Measurements from ENCODE around the gene BPIFB4. TPM values are rescaled to one million over a fixed set of nuclear protein-coding genes. Genes with fewer than 3 reads are reported as not detected.

The BPIFB4 gene
- total RNA-seq (2014; rRNA removed; shearing (Covaris generic)) (not detected in 2 replicates), polyA plus RNA-seq (2016; fragmentation: Nextera tagmentation; extraction: Ambion mirVana) (not detected in 2 replicates)
- long read RNA-seq, result 0 reads

- Histone ChIP-seq H3K4me2 (no peak within 1 kb of the TSS), H3K79me2 (replicated peaks; ENCODE audit: insufficient read depth) (no peaks in the 10 kb centered on the region), H3K9me2 (ENCODE audit: insufficient read depth) (no peaks in the 10 kb centered on the region), H3K27ac (ENCODE audit: low read depth) (no peak within 1 kb of the TSS), H2AFZ (no peak within 1 kb of the TSS), H3K4me1 (ENCODE audit: insufficient read depth) (no peaks in the 10 kb centered on the region), H3K36me3 (ENCODE audit: insufficient read depth) (no peaks in the 10 kb centered on the region), H3K27me3 (ENCODE audit: insufficient read depth) (no peaks in the 10 kb centered on the region), H3K4me3 (no peak within 1 kb of the TSS), H3F3A (replicated peaks; ENCODE audit: low read depth) (no peaks in the 10 kb centered on the region), H4K20me1 (replicated peaks; ENCODE audit: insufficient read depth) (no peaks in the 10 kb centered on the region)
- Mint-ChIP-seq H3K4me3 (no peak within 1 kb of the TSS), H3K4me1 (no peaks in the 10 kb centered on the region), H3K36me3 (ENCODE audit: low read depth) (no peaks in the 10 kb centered on the region), H3K9me3 (no peaks in the 10 kb centered on the region; the same call in 2 of the 3 replicates), H3K27ac (no peak within 1 kb of the TSS), H3K27me3 (ENCODE audit: insufficient read depth, low read depth, poor library complexity) (peaks cover 2% of the 10 kb centered on the region)
- TF ChIP-seq EZH2 (IDR thresholded peaks at IDR 0.05; ENCODE audit: low read depth, unreplicated experiment), result no peak
- TF ChIP-seq EZH2phosphoT487 (IDR thresholded peaks at IDR 0.05; ENCODE audit: unreplicated experiment), result no peak
- TF ChIP-seq NANOG (IDR thresholded peaks at IDR 0.05; ENCODE audit: borderline replicate concordance), result no peak
- no peak for TF ChIP-seq STAT1 (IDR thresholded peaks at IDR 0.05; ENCODE audit: unreplicated experiment)
- TF ChIP-seq CREB1 (CRISPR knock-in tag; IDR thresholded peaks at IDR 0.05; ENCODE audit: low read depth), result no peak
- TF ChIP-seq JUNB (IDR thresholded peaks at IDR 0.05; ENCODE audit: unreplicated experiment), result no peak
- TF ChIP-seq ZNF331 (CRISPR knock-in tag; IDR thresholded peaks at IDR 0.05; ENCODE audit: low read depth), result no peak
- TF ChIP-seq REST (IDR thresholded peaks at IDR 0.05; ENCODE audit: unreplicated experiment), result no peak
- ATAC-seq (no peak), DNase-seq (ENCODE audit: low spot score) (no peak)
These were observed at the start of gene BPIFB4 for GRCh38 chr20:33079259-33079658. BPIFB4 (plus strand) TSS chr20:33079643; CDS start chr20:33081527, 1,884 bp downstream.

GRCh38 chr20:33030076-33030475, 49.4 kb upstream of the BPIFB4 start:
- Histone ChIP-seq H3K79me2 (replicated peaks; ENCODE audit: insufficient read depth) (no peaks in the 10 kb centered on the region), H3K4me3 (no peak overlapping the region), H3K27me3 (ENCODE audit: insufficient read depth) (no peaks in the 10 kb centered on the region), H3K36me3 (ENCODE audit: insufficient read depth) (no peaks in the 10 kb centered on the region), H2AFZ (no peak overlapping the region), H4K20me1 (replicated peaks; ENCODE audit: insufficient read depth) (no peaks in the 10 kb centered on the region), H3K4me1 (ENCODE audit: insufficient read depth) (no peaks in the 10 kb centered on the region), H3K9me2 (ENCODE audit: insufficient read depth) (0 out of 2 replicates have a peak, but pooled peaks cover 3% of the 10 kb centered on the region), H3F3A (replicated peaks; ENCODE audit: low read depth) (no peaks in the 10 kb centered on the region), H3K4me2 (no peak overlapping the region), H3K27ac (ENCODE audit: low read depth) (no peak overlapping the region)
- no peak overlapping the region for H3K27ac Mint-ChIP-seq
- TF ChIP-seq JUNB (IDR thresholded peaks at IDR 0.05; ENCODE audit: unreplicated experiment) (no peak), ZNF114 (CRISPR knock-in tag; IDR thresholded peaks at IDR 0.05) (no peak)
- H3K9me3 Mint-ChIP-seq, result 0 out of 3 replicates have a peak, but pooled peaks cover 3% of the 10 kb centered on the region
- no peak overlapping the region for H3K4me3 Mint-ChIP-seq
- H3K36me3 Mint-ChIP-seq (ENCODE audit: low read depth), result no peaks in the 10 kb centered on the region
- DNase-seq (ENCODE audit: low spot score) (no peak), ATAC-seq (no peak)
- H3K27me3 Mint-ChIP-seq (ENCODE audit: insufficient read depth, low read depth, poor library complexity), result peaks cover 6% of the 10 kb centered on the region
- no peaks in the 10 kb centered on the region for H3K4me1 Mint-ChIP-seq

Data from GM23338 (cell line).